NT2/D1 (cell line): ENCODE results near the gene PDXDC1.
"Not testable (repeated sequence)": the region's sequence is repeated elsewhere in the genome, so short reads cannot be mapped to it uniquely, and the experiment has no call there.

Experiments used
- DNase-seq: peaks from one replicate; pipeline ENCODE4 v3.0.0-alpha.2; 2011; ENCODE audit warnings: low read depth, low spot score
- H3K27me3 ChIP-seq: 2 replicates; pipeline ENCODE4 v1.6.0; 2011; ENCODE audit warnings: mild to moderate bottlenecking; ENCODE audit not compliant: insufficient read length, insufficient read depth
- H3K36me3 ChIP-seq: 2 replicates; pipeline ENCODE4 v1.6.1; 2011; ENCODE audit warnings: mild to moderate bottlenecking, low read length, mixed read lengths; ENCODE audit not compliant: insufficient read depth, insufficient read length
- H3K4me1 ChIP-seq: 2 replicates; pipeline ENCODE4 v1.5.1; 2011; ENCODE audit not compliant: insufficient read depth, insufficient read length
- H3K4me3 ChIP-seq: 2 replicates; pipeline ENCODE4 v1.5.1; 2011; ENCODE audit warnings: low read depth; ENCODE audit not compliant: insufficient read length
- H3K9ac ChIP-seq: 2 replicates; pipeline ENCODE4 v1.6.0; 2011; ENCODE audit warnings: low read depth; ENCODE audit not compliant: insufficient read length
- H3K9me3 ChIP-seq: 2 replicates; pipeline ENCODE4 v1.5.1; 2011; ENCODE audit warnings: mild to moderate bottlenecking, low read length; ENCODE audit not compliant: insufficient read depth
- SUZ12 ChIP-seq: IDR thresholded peaks from 2 replicates; pipeline ENCODE4 v1.6.1; 2011; ENCODE audit not compliant: insufficient read length, insufficient read depth; ENCODE audit errors: extremely low read depth
- YY1 ChIP-seq: IDR thresholded peaks from 2 replicates; pipeline ENCODE4 v1.6.1; 2011; ENCODE audit not compliant: insufficient read length, insufficient read depth
- ZNF274 ChIP-seq: IDR thresholded peaks from 2 replicates; pipeline ENCODE4 v1.6.1; 2011; ENCODE audit warnings: mild to moderate bottlenecking, low read depth, low read length

PDXDC1 gene

DNA sequence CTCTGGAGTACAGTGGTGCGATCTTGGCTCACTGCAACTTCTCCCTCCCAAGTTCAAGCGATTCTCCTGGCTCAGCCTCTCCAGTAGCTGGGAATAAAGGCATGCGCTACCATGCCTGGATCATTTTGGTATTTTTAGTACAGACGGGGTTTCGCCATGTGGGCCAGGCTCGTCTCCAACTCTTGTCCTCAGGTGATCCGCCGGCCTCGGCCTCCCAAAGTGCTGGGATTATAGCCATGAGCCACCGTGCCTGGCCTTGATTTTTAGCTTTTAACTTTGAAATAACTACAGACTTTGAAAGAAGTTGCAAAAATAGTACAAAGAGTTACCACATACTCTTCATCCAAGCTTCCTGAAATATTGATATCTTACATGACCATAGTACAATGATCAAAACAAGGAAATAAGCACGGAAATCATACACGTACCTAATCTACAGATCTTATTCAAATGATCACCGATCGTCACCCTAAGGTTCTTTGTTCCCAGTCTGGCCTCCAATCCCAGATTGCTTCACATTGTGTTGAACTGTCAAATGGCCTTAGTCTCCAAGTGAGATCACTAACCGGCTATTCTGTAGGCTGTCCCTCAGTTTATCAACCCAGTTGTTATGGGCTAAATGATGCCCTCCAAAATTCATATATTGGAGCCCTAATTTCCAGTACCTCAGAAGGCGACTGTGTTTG, 19.1 kb upstream of the PDXDC1 start:
- H3K27me3 ChIP-seq = no peaks in the 10 kb centered on the region
- no peak overlapping the region for H3K4me3 ChIP-seq
- DNase-seq = no peak
- no peak for TF ChIP-seq SUZ12
- TF ChIP-seq YY1 = no peak
- no peak for TF ChIP-seq ZNF274
- H3K4me1 ChIP-seq = no peaks in the 10 kb centered on the region
- H3K36me3 ChIP-seq = no peaks in the 10 kb centered on the region
- H3K9ac ChIP-seq = no peak overlapping the region
- no peaks in the 10 kb centered on the region for H3K9me3 ChIP-seq

DNA sequence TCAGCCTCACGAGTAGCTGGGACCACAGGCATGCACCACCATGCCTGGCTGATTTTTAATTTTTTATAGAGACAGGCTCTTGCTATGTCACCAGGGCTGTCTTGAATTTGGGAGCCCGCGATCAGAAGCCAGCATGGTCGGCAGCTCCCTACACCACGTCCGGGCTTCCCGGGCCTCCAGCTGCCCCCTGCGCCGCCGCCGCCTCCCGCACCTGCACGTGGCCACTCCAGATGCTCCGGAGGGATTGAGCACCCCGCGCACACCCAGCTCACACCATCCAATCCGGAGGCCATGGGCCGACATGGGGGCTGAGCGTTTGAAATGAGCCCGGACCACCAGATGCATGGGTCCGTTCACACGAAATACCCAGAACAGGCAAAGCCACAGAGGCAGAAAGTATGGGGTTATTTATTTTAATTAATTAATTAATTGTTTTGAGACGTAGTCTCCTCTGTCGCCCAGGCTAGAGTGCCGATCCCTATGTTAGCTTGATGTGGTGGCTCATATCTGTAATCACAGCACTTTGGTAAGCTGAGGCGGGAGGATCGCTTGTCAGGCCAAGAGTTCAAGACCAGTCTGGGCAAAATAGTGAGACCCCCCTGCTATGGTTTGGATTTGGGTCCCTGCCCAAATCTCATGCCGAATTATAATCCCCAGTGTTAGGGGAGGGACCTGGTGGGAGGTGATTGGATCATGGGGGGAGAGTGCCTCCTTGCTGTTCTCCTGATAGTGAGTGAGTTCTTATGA, 17.1 kb upstream of the PDXDC1 start:
- H3K9ac ChIP-seq = no peak overlapping the region
- no peak for DNase-seq
- H3K27me3 ChIP-seq = no peaks in the 10 kb centered on the region
- no peaks in the 10 kb centered on the region for H3K36me3 ChIP-seq
- no peak overlapping the region for H3K4me3 ChIP-seq
- no peaks in the 10 kb centered on the region for H3K9me3 ChIP-seq
- no peak for TF ChIP-seq YY1
- no peaks in the 10 kb centered on the region for H3K4me1 ChIP-seq

DNA sequence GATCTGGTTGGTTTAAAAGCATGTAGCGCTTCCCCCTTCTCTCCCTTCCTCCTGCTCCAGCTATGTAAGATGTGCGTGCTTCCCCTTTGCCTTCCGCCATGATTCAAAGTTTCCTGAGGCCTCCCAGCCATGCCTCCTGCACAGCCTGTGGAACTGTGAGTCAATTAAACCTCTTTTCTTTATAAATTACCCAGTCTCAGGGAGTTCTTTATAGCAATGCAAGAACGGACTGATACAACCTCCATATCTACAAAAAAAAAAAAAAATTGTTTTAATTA, 16.6 kb upstream of the PDXDC1 start:
- DNase-seq = no peak
- no peaks in the 10 kb centered on the region for H3K36me3 ChIP-seq
- H3K27me3 ChIP-seq = no peaks in the 10 kb centered on the region
- TF ChIP-seq SUZ12 (no peak), YY1 (no peak), ZNF274 (no peak)
- no peaks in the 10 kb centered on the region for H3K9me3 ChIP-seq
- no peak overlapping the region for H3K4me3 ChIP-seq
- no peaks in the 10 kb centered on the region for H3K4me1 ChIP-seq
- H3K9ac ChIP-seq = no peak overlapping the region

DNA sequence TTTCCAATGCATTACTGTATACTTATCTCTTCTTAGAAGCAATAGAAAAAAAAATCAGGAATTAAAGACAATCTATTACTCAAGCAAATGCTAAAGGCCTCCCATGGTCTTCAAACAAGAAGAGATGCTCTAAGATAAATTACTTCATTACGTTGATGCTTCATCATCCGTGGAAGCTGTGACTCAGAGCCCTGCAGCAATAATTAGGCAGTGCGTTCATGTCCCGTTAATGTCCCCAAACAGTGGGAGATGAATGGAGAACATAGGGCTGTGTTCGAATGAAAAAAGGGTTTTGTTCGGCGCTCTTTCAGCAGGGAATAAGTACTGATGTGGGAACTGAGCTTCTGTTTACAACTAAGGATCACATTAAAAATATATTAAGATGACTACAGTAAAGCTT, 15.9 kb upstream of the PDXDC1 start:
- peak; percentile 55 for DNase-seq

DNA sequence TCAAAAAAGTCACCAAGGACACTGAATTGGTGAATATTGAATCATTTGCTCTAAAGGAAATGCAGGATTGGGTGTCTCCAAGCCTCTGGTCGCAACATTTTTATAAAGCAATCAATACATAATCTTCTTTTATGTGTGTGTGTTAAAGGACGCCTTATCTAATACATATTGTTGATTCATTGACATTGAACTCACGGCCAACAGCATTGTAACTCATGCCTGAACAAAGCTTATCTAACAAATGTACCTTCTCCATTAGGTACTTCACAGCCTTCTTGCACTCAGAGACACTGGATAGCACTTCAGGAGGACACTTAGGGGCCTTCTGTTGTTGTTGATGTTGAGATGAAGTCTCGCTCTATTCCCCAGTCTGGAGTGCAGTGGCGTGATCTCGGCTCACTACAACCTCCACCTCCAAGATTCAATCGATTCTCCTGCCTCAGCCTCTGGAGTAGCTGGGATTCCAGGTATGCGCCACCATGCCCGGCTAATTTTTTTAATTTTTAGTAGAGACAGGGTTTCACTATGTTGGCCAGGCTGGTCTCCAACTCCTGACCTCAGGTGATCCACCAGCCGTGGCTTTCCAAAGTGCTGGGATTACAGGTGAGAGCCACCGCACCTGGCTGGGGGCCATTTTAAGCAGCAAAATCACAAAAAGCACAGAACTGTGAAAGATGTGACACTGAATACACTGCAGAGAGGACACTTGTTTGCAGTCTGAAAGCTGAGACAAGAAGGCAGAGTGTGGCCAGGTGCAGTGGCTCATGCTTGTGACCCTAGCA, 13.2 kb upstream of the PDXDC1 start:
- H3K9me3 ChIP-seq = no peaks in the 10 kb centered on the region
- no peak for DNase-seq
- H3K4me1 ChIP-seq = no peaks in the 10 kb centered on the region
- H3K36me3 ChIP-seq = no peaks in the 10 kb centered on the region
- H3K4me3 ChIP-seq = no peak overlapping the region
- TF ChIP-seq YY1 = no peak
- no peak for TF ChIP-seq SUZ12
- no peak for TF ChIP-seq ZNF274
- no peaks in the 10 kb centered on the region for H3K27me3 ChIP-seq
- H3K9ac ChIP-seq = no peak overlapping the region

More for the DNA sequence above, 15.9 kb upstream of the PDXDC1 start:
- no peaks in the 10 kb centered on the region for H3K36me3 ChIP-seq
- no peak overlapping the region for H3K9ac ChIP-seq
- no peaks in the 10 kb centered on the region for H3K27me3 ChIP-seq
- TF ChIP-seq YY1 (no peak), ZNF274 (no peak), SUZ12 (no peak)
- H3K4me1 ChIP-seq = no peaks in the 10 kb centered on the region
- H3K4me3 ChIP-seq = no peak overlapping the region
- H3K9me3 ChIP-seq = no peaks in the 10 kb centered on the region

DNA sequence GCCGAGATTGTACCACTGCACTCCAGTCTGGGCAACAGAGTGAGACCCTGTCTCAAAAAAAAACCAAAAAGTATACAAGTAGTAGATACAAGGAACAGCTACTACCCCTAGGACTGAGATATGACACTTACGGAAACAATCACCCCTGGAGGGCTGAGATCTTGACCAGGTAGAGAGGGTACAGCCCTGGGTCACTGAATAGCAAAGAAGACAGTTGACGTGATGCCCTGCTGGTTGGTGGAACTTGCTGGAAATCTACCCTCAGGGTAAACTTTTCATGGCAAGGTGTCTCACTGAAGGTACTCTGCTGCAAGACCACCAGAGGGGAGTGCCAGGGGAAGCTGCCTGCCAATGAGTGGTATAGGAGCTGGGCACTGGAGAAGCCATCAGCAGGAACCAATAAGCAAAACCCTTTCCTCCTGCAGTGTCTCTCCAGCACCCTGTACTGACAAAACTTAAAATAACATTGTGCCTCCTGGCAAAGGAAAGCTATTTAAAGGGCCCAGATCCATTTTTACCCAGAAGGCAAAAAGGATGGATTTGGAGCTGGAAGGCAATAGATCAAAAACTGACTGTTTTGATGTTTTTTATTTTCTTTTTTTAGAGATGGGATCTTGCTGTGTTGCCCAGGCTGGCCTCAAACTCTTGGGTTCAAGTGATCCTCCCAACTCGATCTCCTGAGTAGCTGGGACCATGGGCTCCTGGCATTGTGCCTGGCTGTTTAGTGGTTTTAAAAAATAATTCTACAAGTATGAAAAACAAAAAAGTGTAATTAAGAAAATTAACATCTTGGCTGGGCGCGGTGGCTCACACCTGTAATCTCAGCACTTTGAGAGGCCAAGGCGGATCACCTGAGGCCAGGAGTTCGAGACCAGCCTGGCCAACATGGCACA, 11.3 kb upstream of the PDXDC1 start:
- Histone ChIP-seq H3K36me3 (no peaks in the 10 kb centered on the region), H3K27me3 (no peaks in the 10 kb centered on the region), H3K9me3 (no peaks in the 10 kb centered on the region), H3K9ac (no peak overlapping the region), H3K4me1 (no peaks in the 10 kb centered on the region), H3K4me3 (no peak overlapping the region)
- TF ChIP-seq YY1 (no peak), SUZ12 (no peak), ZNF274 (no peak)
- no peak for DNase-seq

DNA sequence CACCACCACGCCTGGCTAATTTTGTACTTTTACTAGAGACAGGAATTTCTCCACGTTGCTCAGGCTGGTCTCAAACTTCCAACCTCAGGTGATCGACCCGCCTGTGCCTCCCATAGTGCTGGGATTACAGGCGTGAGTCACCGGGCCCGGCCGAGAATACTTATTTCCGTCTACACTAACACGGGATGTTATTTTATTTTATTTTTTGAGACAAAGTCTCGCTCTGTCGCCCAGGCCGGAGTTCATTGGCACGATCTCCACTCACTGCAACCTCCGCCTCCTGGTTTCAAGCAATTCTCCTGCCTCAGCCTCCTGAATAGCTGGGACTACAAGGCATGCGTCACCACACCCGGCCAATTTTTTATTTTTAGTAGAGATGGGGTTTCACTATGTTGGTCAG, 9.5 kb upstream of the PDXDC1 start:
- Histone ChIP-seq H3K9me3 (no peaks in the 10 kb centered on the region), H3K36me3 (no peaks in the 10 kb centered on the region), H3K4me3 (no peak overlapping the region), H3K27me3 (no peaks in the 10 kb centered on the region), H3K9ac (no peak overlapping the region), H3K4me1 (no peaks in the 10 kb centered on the region)
- DNase-seq = no peak
- TF ChIP-seq YY1 (no peak), SUZ12 (no peak)

DNA sequence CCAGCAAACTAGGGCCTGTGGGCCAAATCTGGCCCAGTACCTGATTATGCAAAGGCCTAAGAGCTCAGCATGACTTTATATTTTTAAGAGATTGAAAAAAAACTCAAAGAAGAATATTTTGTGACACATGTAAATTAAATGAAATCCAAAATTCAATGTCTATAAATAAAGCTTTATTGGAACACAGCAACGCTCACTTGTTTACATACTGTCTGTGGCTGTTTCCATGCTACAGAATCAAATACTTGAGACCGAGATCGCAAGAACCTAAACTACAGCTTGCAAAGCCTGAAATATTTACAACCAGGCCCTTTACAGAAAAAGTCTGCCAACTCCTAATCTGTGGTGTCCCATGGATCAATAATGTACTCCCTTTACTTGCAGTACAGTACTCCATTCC, 5.0 kb upstream of the PDXDC1 start:
- not testable (repeated sequence) for H3K27me3 ChIP-seq, H3K4me1 ChIP-seq

DNA sequence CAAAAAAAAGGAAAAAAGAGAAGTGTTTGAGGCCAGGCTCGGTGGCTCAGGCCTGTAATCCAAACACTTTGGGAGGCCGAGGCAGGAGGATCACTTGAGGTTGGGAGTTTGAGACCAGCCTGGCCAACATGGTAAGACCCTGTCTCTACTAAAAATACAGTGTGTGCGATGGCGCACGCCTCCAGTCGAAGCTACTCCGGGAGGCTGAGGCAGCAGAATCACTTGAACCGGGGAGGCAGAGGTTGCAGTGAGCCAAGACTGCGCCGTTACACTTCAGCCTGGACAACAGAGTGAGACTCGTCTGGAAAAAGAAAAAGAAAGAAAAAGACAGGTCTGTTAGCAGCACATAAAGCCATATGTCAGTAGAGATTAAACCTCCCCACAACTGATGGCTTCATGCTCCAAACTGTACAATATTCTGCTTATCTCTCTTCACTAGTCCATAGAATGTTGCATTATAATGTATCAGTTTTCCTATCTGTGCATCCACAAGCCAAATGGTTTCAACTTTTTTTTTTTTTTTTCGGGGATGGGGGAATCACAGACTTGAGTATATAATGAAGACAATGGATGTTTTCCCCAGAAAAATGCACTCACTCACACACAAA, 3.1 kb upstream of the PDXDC1 start:
- H3K4me3 ChIP-seq, DNase-seq, H3K4me1 ChIP-seq, H3K9me3 ChIP-seq, H3K9ac ChIP-seq, H3K36me3 ChIP-seq, H3K27me3 ChIP-seq: not testable (repeated sequence)

More for the DNA sequence above, 5.0 kb upstream of the PDXDC1 start:
- DNase-seq, H3K9me3 ChIP-seq, H3K9ac ChIP-seq, H3K4me3 ChIP-seq, H3K36me3 ChIP-seq: not testable (repeated sequence)

DNA sequence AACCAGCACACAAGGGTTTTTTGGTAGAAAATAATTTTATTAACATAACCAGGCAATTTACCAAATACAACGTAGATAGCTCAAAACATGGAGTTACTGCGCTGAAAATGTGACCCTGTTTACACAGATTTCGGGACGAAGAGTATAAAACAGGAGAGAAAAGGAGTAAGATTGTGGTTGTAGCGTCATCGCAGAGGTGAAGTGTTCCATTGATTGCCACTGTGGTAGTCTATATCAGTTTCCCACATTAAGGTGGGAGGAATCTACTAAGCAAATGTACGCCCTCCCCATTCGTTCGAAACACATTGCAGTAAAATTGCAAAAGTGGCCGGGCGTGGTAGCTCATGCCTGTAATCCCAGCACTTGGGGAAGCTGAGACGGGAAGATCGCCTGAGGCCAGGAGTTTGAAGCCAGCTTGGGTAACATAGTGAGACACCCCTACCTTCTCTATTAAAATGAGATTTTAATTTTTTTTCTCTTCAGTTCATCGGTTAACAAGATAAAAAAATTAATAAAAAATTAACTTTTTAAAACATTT, 972 bp upstream of the PDXDC1 start:
- DNase-seq, H3K27me3 ChIP-seq, H3K9me3 ChIP-seq, H3K36me3 ChIP-seq, H3K4me1 ChIP-seq: not testable (repeated sequence)
- Histone ChIP-seq H3K4me3 (peak overlapping the region; percentile 99), H3K9ac (peak overlapping the region; percentile 92)
